ENCODE measurements around the gene AHNAK2. TPM values are rescaled to one million over a fixed set of nuclear protein-coding genes. Genes with fewer than 3 reads are reported as not detected.

The AHNAK2 gene
- total and polyA plus RNA-seq, 9 of the 15 experiments (the other 6 are each of a cell fraction or from before 2014, with no cell fraction given) = 0.04 to 0.09 (median 0.04) TPM; not detected in 6

DNA sequence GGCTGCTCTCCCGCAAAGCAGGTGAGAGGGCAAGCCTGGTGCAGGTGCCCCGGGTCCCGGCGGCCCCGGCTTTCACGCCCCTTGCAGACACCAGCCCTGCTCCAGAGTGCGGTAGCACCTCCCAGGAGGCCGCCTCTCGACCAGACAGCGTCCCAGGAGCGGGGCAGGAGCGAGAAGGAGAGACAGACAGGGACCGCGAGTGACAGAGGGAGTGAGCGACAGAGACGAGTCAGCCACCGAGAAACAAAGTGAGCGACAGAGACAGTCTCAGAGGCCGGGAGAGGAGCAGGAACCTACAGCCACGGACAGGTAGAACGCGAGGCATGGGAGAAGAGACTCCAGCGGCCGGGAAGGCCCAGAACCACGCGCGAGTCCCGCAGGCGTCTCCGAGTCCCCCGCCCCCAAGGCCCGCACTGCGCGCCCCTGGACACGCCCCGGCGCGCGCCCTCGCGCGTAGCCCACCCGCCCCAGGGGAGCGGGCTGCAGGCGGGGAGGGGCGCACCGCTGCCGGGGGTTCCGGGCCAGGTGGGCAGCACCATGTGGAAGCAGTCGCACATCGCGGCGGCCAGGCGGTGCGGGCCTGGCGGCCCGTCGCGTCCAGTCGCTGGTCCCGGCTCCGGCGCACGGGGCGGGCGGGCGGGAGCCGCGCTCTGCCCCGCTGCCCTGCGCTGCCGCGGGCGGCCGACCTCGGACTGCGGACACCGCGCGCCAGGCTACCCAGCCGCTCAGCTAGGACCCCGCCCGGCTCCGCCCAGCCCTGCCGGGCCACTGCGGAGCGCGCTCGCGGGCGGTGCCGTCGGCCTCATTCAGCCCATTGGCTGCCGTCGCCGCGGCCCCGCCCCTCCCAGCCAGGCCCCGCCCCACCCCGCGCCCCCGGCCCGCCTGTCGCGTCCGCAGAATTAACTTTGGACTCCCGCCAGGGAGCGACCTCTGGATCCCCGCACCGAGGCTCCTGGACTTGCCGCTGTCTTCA lies at the start of gene AHNAK2 (continued):
- TF ChIP-seq, protein P1, sequence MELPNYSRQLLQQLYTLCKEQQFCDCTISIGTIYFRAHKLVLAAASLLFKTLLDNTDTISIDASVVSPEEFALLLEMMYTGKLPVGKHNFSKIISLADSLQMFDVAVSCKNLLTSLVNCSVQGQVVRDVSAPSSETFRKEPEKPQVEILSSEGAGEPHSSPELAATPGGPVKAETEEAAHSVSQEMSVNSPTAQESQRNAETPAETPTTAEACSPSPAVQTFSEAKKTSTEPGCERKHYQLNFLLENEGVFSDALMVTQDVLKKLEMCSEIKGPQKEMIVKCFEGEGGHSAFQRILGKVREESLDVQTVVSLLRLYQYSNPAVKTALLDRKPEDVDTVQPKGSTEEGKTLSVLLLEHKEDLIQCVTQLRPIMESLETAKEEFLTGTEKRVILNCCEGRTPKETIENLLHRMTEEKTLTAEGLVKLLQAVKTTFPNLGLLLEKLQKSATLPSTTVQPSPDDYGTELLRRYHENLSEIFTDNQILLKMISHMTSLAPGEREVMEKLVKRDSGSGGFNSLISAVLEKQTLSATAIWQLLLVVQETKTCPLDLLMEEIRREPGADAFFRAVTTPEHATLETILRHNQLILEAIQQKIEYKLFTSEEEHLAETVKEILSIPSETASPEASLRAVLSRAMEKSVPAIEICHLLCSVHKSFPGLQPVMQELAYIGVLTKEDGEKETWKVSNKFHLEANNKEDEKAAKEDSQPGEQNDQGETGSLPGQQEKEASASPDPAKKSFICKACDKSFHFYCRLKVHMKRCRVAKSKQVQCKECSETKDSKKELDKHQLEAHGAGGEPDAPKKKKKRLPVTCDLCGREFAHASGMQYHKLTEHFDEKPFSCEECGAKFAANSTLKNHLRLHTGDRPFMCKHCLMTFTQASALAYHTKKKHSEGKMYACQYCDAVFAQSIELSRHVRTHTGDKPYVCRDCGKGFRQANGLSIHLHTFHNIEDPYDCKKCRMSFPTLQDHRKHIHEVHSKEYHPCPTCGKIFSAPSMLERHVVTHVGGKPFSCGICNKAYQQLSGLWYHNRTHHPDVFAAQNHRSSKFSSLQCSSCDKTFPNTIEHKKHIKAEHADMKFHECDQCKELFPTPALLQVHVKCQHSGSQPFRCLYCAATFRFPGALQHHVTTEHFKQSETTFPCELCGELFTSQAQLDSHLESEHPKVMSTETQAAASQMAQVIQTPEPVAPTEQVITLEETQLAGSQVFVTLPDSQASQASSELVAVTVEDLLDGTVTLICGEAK (IDR thresholded peaks at IDR 0.05) = no peak
- TF ChIP-seq, protein P1 (CRISPR knock-in tag; IDR thresholded peaks at IDR 0.05) = no peak
- TF ChIP-seq MEF2D (tag; conservative IDR thresholded peaks at IDR 0.05; ENCODE audit: low read depth) = no peak
- no peak for TF ChIP-seq SRSF7 (optimal IDR thresholded peaks at IDR 0.05; ENCODE audit: low read depth, low read length)
- no peak for TF ChIP-seq TARDBP (IDR thresholded peaks at IDR 0.05)
- TF ChIP-seq TBP (optimal IDR thresholded peaks at IDR 0.05; ENCODE audit: low read depth, low read length) = peak; percentile 72
- TF ChIP-seq, protein P2, sequence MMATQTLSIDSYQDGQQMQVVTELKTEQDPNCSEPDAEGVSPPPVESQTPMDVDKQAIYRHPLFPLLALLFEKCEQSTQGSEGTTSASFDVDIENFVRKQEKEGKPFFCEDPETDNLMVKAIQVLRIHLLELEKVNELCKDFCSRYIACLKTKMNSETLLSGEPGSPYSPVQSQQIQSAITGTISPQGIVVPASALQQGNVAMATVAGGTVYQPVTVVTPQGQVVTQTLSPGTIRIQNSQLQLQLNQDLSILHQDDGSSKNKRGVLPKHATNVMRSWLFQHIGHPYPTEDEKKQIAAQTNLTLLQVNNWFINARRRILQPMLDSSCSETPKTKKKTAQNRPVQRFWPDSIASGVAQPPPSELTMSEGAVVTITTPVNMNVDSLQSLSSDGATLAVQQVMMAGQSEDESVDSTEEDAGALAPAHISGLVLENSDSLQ (IDR thresholded peaks at IDR 0.05) = peak; percentile 47
- TF ChIP-seq, protein P3, sequence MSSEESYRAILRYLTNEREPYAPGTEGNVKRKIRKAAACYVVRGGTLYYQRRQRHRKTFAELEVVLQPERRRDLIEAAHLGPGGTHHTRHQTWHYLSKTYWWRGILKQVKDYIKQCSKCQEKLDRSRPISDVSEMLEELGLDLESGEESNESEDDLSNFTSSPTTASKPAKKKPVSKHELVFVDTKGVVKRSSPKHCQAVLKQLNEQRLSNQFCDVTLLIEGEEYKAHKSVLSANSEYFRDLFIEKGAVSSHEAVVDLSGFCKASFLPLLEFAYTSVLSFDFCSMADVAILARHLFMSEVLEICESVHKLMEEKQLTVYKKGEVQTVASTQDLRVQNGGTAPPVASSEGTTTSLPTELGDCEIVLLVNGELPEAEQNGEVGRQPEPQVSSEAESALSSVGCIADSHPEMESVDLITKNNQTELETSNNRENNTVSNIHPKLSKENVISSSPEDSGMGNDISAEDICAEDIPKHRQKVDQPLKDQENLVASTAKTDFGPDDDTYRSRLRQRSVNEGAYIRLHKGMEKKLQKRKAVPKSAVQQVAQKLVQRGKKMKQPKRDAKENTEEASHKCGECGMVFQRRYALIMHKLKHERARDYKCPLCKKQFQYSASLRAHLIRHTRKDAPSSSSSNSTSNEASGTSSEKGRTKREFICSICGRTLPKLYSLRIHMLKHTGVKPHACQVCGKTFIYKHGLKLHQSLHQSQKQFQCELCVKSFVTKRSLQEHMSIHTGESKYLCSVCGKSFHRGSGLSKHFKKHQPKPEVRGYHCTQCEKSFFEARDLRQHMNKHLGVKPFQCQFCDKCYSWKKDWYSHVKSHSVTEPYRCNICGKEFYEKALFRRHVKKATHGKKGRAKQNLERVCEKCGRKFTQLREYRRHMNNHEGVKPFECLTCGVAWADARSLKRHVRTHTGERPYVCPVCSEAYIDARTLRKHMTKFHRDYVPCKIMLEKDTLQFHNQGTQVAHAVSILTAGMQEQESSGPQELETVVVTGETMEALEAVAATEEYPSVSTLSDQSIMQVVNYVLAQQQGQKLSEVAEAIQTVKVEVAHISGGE (CRISPR knock-in tag; IDR thresholded peaks at IDR 0.05) = no peak
- TF ChIP-seq ZNF79 (CRISPR knock-in tag; IDR thresholded peaks at IDR 0.05; ENCODE audit: low read depth) = no peak
- TF ChIP-seq, protein P4, sequence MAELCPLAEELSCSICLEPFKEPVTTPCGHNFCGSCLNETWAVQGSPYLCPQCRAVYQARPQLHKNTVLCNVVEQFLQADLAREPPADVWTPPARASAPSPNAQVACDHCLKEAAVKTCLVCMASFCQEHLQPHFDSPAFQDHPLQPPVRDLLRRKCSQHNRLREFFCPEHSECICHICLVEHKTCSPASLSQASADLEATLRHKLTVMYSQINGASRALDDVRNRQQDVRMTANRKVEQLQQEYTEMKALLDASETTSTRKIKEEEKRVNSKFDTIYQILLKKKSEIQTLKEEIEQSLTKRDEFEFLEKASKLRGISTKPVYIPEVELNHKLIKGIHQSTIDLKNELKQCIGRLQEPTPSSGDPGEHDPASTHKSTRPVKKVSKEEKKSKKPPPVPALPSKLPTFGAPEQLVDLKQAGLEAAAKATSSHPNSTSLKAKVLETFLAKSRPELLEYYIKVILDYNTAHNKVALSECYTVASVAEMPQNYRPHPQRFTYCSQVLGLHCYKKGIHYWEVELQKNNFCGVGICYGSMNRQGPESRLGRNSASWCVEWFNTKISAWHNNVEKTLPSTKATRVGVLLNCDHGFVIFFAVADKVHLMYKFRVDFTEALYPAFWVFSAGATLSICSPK (IDR thresholded peaks at IDR 0.05; ENCODE audit: borderline replicate concordance) = no peak

Measured in K562 (cell line).